WTC11 (cell line): ENCODE results near the gene PAN3. TPM values are rescaled to one million over a fixed set of nuclear protein-coding genes. Genes with fewer than 3 reads are reported as not detected.

Experiments used
- ATAC-seq: fragments of 200-7000 bp; cut with Tn5 transposase; 2 replicates; pipeline ENCODE4 v1.10.0; 2021; ENCODE audit warnings: mild to moderate bottlenecking, moderate library complexity
- CTCF ChIA-PET: fragments of 300-600 bp; sonication (Branson Sonifier 250); formaldehyde crosslinking; loops from one replicate; lab custom pipeline; 2021; ENCODE audit warnings: antibody characterized with exemption; lab: Charles Lee
- POLR2A ChIA-PET: fragments of 350-600 bp; sonication (Branson Sonifier 250); formaldehyde crosslinking; loops from one replicate; lab custom pipeline; 2021; ENCODE audit warnings: antibody characterized with exemption; lab: Charles Lee
- DNase-seq: peaks from one replicate; pipeline ENCODE4 v3.0.0; 2021; ENCODE audit warnings: low spot score
- H3K27ac Mint-ChIP-seq: 2 replicates; pipeline ENCODE4 v1.8.0; 2021; ENCODE audit warnings: mixed read lengths
- H3K27me3 Mint-ChIP-seq: 2 replicates; pipeline ENCODE4 v1.8.0; 2021; ENCODE audit warnings: low read depth, mild to moderate bottlenecking, moderate library complexity, mixed read lengths
- H3K36me3 Mint-ChIP-seq: 2 replicates; pipeline ENCODE4 v1.8.0; 2021; ENCODE audit warnings: mixed read lengths
- H3K4me1 Mint-ChIP-seq: 2 replicates; pipeline ENCODE4 v1.8.0; 2022; ENCODE audit warnings: mixed read lengths
- H3K4me3 Mint-ChIP-seq: 2 replicates; pipeline ENCODE4 v1.8.0; 2021; ENCODE audit warnings: mild to moderate bottlenecking, moderate library complexity, mixed read lengths
- H3K9me3 Mint-ChIP-seq: 2 replicates; pipeline ENCODE4 v1.8.0; 2021; ENCODE audit warnings: mixed read lengths
- E2F1 ChIP-seq: sonication (generic); formaldehyde crosslinking; IDR thresholded peaks from 2 replicates; pipeline ENCODE4 v1.8.0; 2022; ENCODE audit warnings: mild to moderate bottlenecking, missing genetic modification reagents
- ETV6 ChIP-seq: sonication (generic); formaldehyde crosslinking; IDR thresholded peaks from 2 replicates; pipeline ENCODE4 v1.8.1; 2022; ENCODE audit warnings: mild to moderate bottlenecking, missing genetic modification reagents
- FOXK1 ChIP-seq: sonication (generic); formaldehyde crosslinking; IDR thresholded peaks from 2 replicates; pipeline ENCODE4 v1.8.0; 2022; ENCODE audit warnings: mild to moderate bottlenecking, moderate library complexity, missing genetic modification reagents
- GABPB1 ChIP-seq: sonication (generic); formaldehyde crosslinking; IDR thresholded peaks from 2 replicates; pipeline ENCODE4 v1.8.1; 2023; ENCODE audit warnings: mild to moderate bottlenecking, missing genetic modification reagents
- IRF1 ChIP-seq: sonication (generic); formaldehyde crosslinking; IDR thresholded peaks from 2 replicates; pipeline ENCODE4 v1.8.0; 2023; ENCODE audit warnings: missing genetic modification reagents
- NFE2L1 ChIP-seq: sonication (generic); formaldehyde crosslinking; IDR thresholded peaks from 2 replicates; pipeline ENCODE4 v1.8.1; 2023; ENCODE audit warnings: missing genetic modification reagents
- OVOL2 ChIP-seq: fragments of 250-450 bp; sonication (Bioruptor Pico); IDR thresholded peaks from 2 replicates; pipeline ENCODE4 v1.9.0; 2021; ENCODE audit warnings: mild to moderate bottlenecking, borderline replicate concordance
- PRDM15 ChIP-seq: sonication (generic); formaldehyde crosslinking; IDR thresholded peaks from 2 replicates; pipeline ENCODE4 v1.8.0; 2022; ENCODE audit warnings: missing genetic modification reagents
- PREB ChIP-seq: sonication (generic); formaldehyde crosslinking; IDR thresholded peaks from 2 replicates; pipeline ENCODE4 v1.8.1; 2022; ENCODE audit warnings: mild to moderate bottlenecking, missing genetic modification reagents, moderate library complexity, borderline replicate concordance
- STAT6 ChIP-seq: sonication (generic); formaldehyde crosslinking; conservative IDR thresholded peaks from 2 replicates; pipeline ENCODE4 v1.8.1; 2023; ENCODE audit warnings: mild to moderate bottlenecking, low read depth, missing genetic modification reagents, moderate library complexity
- ZNF232 ChIP-seq: sonication (generic); formaldehyde crosslinking; IDR thresholded peaks from 2 replicates; pipeline ENCODE4 v1.8.0; 2022; ENCODE audit warnings: mild to moderate bottlenecking, missing genetic modification reagents
- ZNF263 ChIP-seq: sonication (generic); formaldehyde crosslinking; IDR thresholded peaks from 2 replicates; pipeline ENCODE4 v1.8.1; 2022; ENCODE audit warnings: low read depth, mild to moderate bottlenecking, moderate library complexity, missing genetic modification reagents
- ZNF532 ChIP-seq: fragments of 250-450 bp; sonication (Bioruptor Pico); IDR thresholded peaks from 2 replicates; pipeline ENCODE4 v1.9.0; 2021; ENCODE audit warnings: mild to moderate bottlenecking, borderline replicate concordance
- total RNA-seq: library from RNA; stranded (reverse); gene quantifications from 3 replicates; pipeline ENCODE4 v1.2.3, GENCODE V29; 2021

Gene PAN3
- total RNA-seq, 1 experiment from 2014 or later, result 37.8 TPM

- TF ChIP-seq PREB (no peak), ZNF232 (CRISPR knock-in tag) (no peak), STAT6 (CRISPR knock-in tag) (no peak), OVOL2 (CRISPR knock-in tag) (no peak), NFE2L1 (CRISPR knock-in tag) (no peak), ETV6 (no peak), PRDM15 (CRISPR knock-in tag) (no peak), FOXK1 (CRISPR knock-in tag) (no peak), IRF1 (CRISPR knock-in tag) (no peak), GABPB1 (CRISPR knock-in tag) (no peak), ZNF532 (no peak), ZNF263 (no peak)
Measured at GRCh38 chr13:28185256-28185655, 46.9 kb downstream of the PAN3 start (continued).

GRCh38 chr13:28199089-28199488 lies 60.7 kb downstream of the PAN3 start:
- Mint-ChIP-seq H3K27ac (no peak overlapping the region), H3K4me1 (no peaks in the 10 kb centered on the region), H3K4me3 (no peak overlapping the region), H3K9me3 (no peaks in the 10 kb centered on the region), H3K27me3 (no peaks in the 10 kb centered on the region), H3K36me3 (peaks cover 21% of the 10 kb centered on the region)
- no peak for DNase-seq
- no peak for TF ChIP-seq E2F1 (CRISPR knock-in tag)
- 0 out of 2 replicates have a peak, but pooled peaks have one; percentile 20 for ATAC-seq
- CTCF ChIA-PET, result interaction anchor here (0.8 to 2.1 kb wide), 6 partner anchors 10 to 140 kb away, joined by 3 to 9 read pairs (median 4); partner anchors contain the start of gene PAN3
- POLR2A ChIA-PET, result no interaction called here
